ENCODE results near the gene ASAP2.
A peak's percentile ranks its signal among the peaks of the same experiment; 100 is the strongest.

The ASAP2 gene

GRCh38 chr2:9205963-9206948 is at the start of gene ASAP2:
TSS of gene ASAP2 (plus strand) at chr2:9206812. CDS start at chr2:9207105, 293 bp downstream.
- H3K4me1 Mint-ChIP-seq (ENCODE audit: low read depth): no peaks in the 10 kb centered on the region
- H3K27me3 Mint-ChIP-seq: peaks cover 56% of the 10 kb centered on the region
- peak within 1 kb of the TSS; percentile 67 for H3K4me3 Mint-ChIP-seq
- no peaks in the 10 kb centered on the region for H3K9me3 Mint-ChIP-seq
- H3K27ac Mint-ChIP-seq: no peak within 1 kb of the TSS
- H3K36me3 Mint-ChIP-seq (ENCODE audit: low read depth): no peaks in the 10 kb centered on the region

DNA sequence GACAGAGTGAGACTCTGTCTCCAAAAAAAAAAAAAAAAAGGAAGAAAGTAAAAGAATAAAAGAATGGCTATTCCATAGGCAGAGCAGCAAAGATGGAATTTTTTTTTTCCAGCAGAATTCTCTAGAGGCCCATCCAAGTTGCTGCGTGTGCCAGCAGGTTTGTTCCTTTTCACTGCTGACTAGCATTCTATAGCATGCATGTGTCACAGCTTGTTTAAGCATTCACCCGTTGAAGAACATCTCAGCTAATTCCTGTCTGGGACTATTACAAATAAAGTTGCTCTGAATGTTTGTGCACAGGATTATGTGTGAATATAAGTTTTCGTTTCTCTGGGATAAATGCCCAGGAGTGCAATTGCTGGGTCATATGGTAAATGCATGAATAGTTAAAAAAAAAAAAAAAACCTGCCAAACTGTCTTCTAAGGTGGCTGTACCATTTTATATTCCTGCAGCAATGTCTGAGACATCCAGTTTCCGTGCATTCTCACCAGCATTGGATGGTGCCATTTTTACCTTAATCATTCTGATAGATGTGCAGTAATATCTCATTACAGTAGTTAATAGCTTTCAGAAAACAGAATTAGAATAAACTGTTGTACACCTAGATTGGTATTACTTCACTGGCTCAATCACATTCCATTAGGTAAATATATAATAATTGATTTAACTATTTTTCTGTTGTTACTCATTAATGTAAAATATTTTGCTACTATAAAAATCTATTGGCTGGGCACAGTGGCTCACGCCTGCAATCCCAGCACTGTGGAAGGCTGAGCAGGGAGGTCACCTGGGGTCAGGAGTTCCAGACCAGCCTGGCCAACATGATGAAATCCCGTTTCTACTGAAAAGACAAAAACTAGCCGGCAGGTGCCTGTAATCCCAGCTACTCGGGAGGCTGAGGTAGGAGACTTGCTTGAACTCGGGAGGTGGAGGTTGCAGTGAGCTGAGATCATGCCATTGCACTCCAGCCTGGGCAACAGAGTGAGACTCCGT is 47.5 kb upstream of the ASAP2 start:
- H3K4me1 Mint-ChIP-seq (ENCODE audit: low read depth): no peaks in the 10 kb centered on the region
- no peaks in the 10 kb centered on the region for H3K36me3 Mint-ChIP-seq (ENCODE audit: low read depth)
- H3K9me3 Mint-ChIP-seq: no peaks in the 10 kb centered on the region
- no peak overlapping the region for H3K4me3 Mint-ChIP-seq
- no peaks in the 10 kb centered on the region for H3K27me3 Mint-ChIP-seq
- no peak overlapping the region for H3K27ac Mint-ChIP-seq

GRCh38 chr2:9160732-9161131 is 45.9 kb upstream of the ASAP2 start:
- Mint-ChIP-seq H3K27me3 (no peaks in the 10 kb centered on the region), H3K4me3 (no peak overlapping the region), H3K36me3 (ENCODE audit: low read depth) (no peaks in the 10 kb centered on the region), H3K27ac (no peak overlapping the region), H3K4me1 (ENCODE audit: low read depth) (no peaks in the 10 kb centered on the region), H3K9me3 (no peaks in the 10 kb centered on the region)

- Mint-ChIP-seq H3K36me3 (ENCODE audit: low read depth) (no peaks in the 10 kb centered on the region), H3K27ac (no peak overlapping the region), H3K4me3 (no peak overlapping the region), H3K27me3 (no peaks in the 10 kb centered on the region), H3K9me3 (no peaks in the 10 kb centered on the region), H3K4me1 (ENCODE audit: low read depth) (no peaks in the 10 kb centered on the region)
Measured at GRCh38 chr2:9162841-9163240, 43.8 kb upstream of the ASAP2 start.

DNA sequence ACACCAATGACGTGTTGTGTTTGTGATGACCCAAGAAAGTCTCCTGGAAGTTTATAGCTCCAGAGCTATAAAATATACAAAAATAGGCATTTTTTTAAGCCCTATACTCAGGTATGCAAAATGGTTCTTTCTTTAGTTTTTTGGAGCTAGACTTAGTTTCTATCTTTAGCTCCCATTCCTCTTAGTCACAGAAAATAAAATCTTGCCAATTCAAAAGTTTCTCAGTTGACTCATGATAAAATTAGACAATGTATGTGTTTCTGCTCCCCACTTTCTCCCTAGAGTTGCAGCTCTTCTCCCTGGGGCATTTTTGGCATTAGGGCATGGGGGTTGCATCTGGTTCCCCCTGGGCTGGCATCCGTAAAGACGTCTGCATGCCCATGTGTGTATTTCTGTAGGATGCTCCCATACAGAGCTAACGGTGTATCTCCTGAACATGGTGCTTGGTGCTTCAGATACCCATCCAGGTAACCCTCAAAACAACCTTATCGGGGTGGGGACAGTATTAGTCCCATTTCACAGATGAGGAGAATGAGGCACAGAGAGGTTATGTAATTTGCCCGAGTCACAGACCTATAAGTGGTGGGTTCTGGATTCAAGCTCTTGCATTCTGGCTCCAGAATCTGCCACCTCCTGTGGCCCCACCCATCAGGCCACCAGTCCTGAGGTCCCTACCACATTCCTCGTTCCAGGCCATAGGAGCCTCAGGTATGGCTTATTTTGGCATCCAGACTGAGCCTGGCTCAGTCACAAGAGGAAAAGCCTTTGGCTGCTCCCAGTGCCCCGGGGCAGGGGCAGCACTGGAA is 43.1 kb upstream of the ASAP2 start:
- Mint-ChIP-seq H3K4me1 (ENCODE audit: low read depth) (no peaks in the 10 kb centered on the region), H3K9me3 (no peaks in the 10 kb centered on the region), H3K4me3 (no peak overlapping the region), H3K27me3 (peaks cover 1% of the 10 kb centered on the region), H3K27ac (no peak overlapping the region), H3K36me3 (ENCODE audit: low read depth) (no peaks in the 10 kb centered on the region)

- H3K9me3 Mint-ChIP-seq: no peaks in the 10 kb centered on the region
- H3K27ac Mint-ChIP-seq: no peak overlapping the region
- no peaks in the 10 kb centered on the region for H3K36me3 Mint-ChIP-seq (ENCODE audit: low read depth)
- H3K4me3 Mint-ChIP-seq: no peak overlapping the region
- peaks cover 6% of the 10 kb centered on the region for H3K27me3 Mint-ChIP-seq
- H3K4me1 Mint-ChIP-seq (ENCODE audit: low read depth): no peaks in the 10 kb centered on the region
Measured at GRCh38 chr2:9164112-9164608, 42.5 kb upstream of the ASAP2 start.

- no peaks in the 10 kb centered on the region for H3K9me3 Mint-ChIP-seq
- H3K4me1 Mint-ChIP-seq (ENCODE audit: low read depth): no peaks in the 10 kb centered on the region
- no peak overlapping the region for H3K4me3 Mint-ChIP-seq
Measured at GRCh38 chr2:9165625-9166024, 41.0 kb upstream of the ASAP2 start.

DNA sequence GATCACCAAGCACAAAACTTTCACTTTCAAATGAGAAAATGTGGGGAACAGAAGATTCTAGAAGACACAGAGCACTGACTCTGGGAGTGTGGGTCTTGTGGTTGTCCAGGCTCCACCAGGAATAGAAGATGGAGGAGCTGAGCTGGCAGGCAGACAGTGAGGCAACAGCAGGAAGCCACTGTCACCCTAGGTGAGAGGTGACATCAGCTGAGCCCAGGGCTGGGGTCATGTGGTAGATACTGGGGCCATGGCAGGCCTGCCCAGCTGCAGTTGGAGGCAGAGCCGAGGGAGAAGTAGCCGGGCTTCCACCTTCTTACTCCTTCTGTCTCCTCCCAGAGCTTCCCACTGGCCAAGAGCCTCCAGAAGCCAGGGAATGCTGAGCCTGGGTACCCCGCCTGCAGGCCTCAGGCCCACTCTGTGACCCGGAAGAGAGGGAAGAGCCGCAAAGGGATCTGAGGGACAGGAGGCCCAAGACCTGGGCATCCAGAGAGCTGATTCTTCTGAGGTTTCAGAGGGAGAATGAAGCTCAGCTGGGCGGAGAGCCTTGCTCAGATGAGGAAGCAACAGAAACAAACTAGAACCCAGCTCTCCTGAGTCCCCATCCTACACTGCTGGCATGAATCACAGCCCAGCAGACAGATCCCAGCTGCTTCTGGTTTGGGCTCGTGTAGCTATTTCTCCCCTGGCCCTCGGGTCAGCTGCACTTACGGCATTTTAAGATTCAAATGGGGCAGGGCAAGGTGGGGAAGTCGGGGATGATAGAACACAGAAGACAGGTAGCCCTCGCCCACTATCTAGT is 39.8 kb upstream of the ASAP2 start:
- H3K4me3 Mint-ChIP-seq: no peak overlapping the region
- H3K9me3 Mint-ChIP-seq: no peaks in the 10 kb centered on the region
- no peaks in the 10 kb centered on the region for H3K4me1 Mint-ChIP-seq (ENCODE audit: low read depth)
- H3K36me3 Mint-ChIP-seq (ENCODE audit: low read depth): no peaks in the 10 kb centered on the region
- no peak overlapping the region for H3K27ac Mint-ChIP-seq
- H3K27me3 Mint-ChIP-seq: peaks cover 11% of the 10 kb centered on the region

More at GRCh38 chr2:9165625-9166024, 41.0 kb upstream of the ASAP2 start:
- H3K27ac Mint-ChIP-seq: no peak overlapping the region
- H3K27me3 Mint-ChIP-seq: peaks cover 9% of the 10 kb centered on the region
- no peaks in the 10 kb centered on the region for H3K36me3 Mint-ChIP-seq (ENCODE audit: low read depth)

- Mint-ChIP-seq H3K9me3 (no peaks in the 10 kb centered on the region), H3K27me3 (peaks cover 16% of the 10 kb centered on the region), H3K4me3 (no peak overlapping the region), H3K4me1 (ENCODE audit: low read depth) (no peaks in the 10 kb centered on the region), H3K36me3 (ENCODE audit: low read depth) (no peaks in the 10 kb centered on the region), H3K27ac (no peak overlapping the region)
Measured at GRCh38 chr2:9167718-9168657, 38.6 kb upstream of the ASAP2 start.

- Mint-ChIP-seq H3K4me3 (no peak overlapping the region), H3K36me3 (ENCODE audit: low read depth) (no peaks in the 10 kb centered on the region), H3K27ac (no peak overlapping the region)
Measured at GRCh38 chr2:9168821-9169221, 37.8 kb upstream of the ASAP2 start.

DNA sequence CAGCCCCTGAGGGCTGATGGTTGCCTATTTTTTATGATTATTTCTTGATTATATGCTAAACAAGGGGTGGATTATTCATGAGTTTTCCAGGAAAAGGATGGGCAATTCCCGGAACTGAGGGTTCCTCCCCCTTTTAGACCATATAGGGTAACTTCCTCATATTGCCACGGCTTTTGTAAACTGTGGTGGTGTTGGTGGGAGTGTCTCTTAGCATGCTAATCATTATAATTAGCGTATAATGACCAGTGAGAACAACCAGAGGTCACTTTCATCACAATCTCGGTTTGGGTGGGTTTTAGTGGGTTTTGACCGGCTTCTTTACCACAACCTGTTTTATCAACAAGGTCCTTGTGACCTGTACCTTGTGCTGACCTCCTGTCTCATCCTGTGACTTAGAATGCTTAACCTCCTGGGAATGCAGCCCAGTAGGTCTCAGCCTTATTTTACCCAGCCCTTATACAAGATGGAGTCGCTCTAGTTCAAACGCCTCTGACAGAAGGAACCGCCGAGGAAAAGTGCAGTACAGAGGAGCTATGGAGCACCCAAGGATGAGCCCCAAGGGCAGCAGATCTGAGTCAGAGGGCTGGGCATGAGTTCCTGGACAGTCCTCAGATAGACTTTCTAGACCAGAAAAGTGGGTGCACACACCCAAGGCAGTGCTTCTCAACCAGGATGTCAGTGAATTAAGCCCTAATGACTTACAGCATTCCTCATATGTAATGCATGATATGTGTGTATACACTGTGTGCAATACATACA is 37.1 kb upstream of the ASAP2 start:
- Mint-ChIP-seq H3K36me3 (ENCODE audit: low read depth) (no peaks in the 10 kb centered on the region), H3K4me1 (ENCODE audit: low read depth) (no peaks in the 10 kb centered on the region), H3K4me3 (no peak overlapping the region), H3K9me3 (no peaks in the 10 kb centered on the region), H3K27ac (no peak overlapping the region), H3K27me3 (peaks cover 16% of the 10 kb centered on the region)

More at GRCh38 chr2:9168821-9169221, 37.8 kb upstream of the ASAP2 start:
- Mint-ChIP-seq H3K9me3 (no peaks in the 10 kb centered on the region), H3K27me3 (peaks cover 16% of the 10 kb centered on the region), H3K4me1 (ENCODE audit: low read depth) (no peaks in the 10 kb centered on the region)

GRCh38 chr2:9170458-9171130 is 36.0 kb upstream of the ASAP2 start:
- Mint-ChIP-seq H3K36me3 (ENCODE audit: low read depth) (no peaks in the 10 kb centered on the region), H3K27me3 (peaks cover 19% of the 10 kb centered on the region), H3K4me3 (no peak overlapping the region), H3K27ac (no peak overlapping the region), H3K4me1 (ENCODE audit: low read depth) (no peaks in the 10 kb centered on the region), H3K9me3 (no peaks in the 10 kb centered on the region)
